SU-DHL-6 (cell line): ENCODE measurements around the gene PNMA8A.
A peak's percentile ranks its signal among the peaks of the same experiment; 100 is the strongest.

Experiments used
- H2AFZ ChIP-seq: fragments of 200-600 bp; sonication (generic); 2 replicates; pipeline ENCODE4 v1.6.1; 2014; ENCODE audit warnings: low read depth, mild to moderate bottlenecking, moderate library complexity, mixed read lengths, antibody characterized with exemption, low read length; ENCODE audit not compliant: severe bottlenecking
- H3F3A ChIP-seq: fragments of 200-600 bp; shearing (Covaris generic); 2 replicates; pipeline ENCODE4 v1.6.0; 2016; ENCODE audit warnings: antibody characterized with exemption, mild to moderate bottlenecking; ENCODE audit not compliant: insufficient read depth
- H3K27ac ChIP-seq: fragments of 200-600 bp; sonication (generic); 2 replicates; pipeline ENCODE4 v1.5.1; 2016; ENCODE audit warnings: low read depth, mild to moderate bottlenecking, low read length, moderate library complexity, mixed read lengths
- H3K27me3 ChIP-seq: fragments of 200-600 bp; sonication (generic), shearing (Covaris generic); 2 replicates; pipeline ENCODE4 v1.6.0; 2014; ENCODE audit warnings: mild to moderate bottlenecking, low read length
- H3K36me3 ChIP-seq: fragments of 200-600 bp; sonication (generic); 2 replicates; pipeline ENCODE4 v1.6.1; 2014; ENCODE audit warnings: mild to moderate bottlenecking, low read length, mixed read lengths
- H3K4me2 ChIP-seq: fragments of 300-600, 200-600 bp; shearing (Covaris generic), sonication (generic); 2 replicates; pipeline ENCODE4 v1.6.0; 2014; ENCODE audit warnings: low read length, low read depth, mild to moderate bottlenecking; ENCODE audit not compliant: poor library complexity, severe bottlenecking
- H3K4me3 ChIP-seq: fragments of 200-600 bp; sonication (generic); 2 replicates; pipeline ENCODE4 v1.5.1; 2014; ENCODE audit warnings: antibody characterized with exemption, low read length, mild to moderate bottlenecking, mixed read lengths; ENCODE audit not compliant: insufficient read depth, poor library complexity, severe bottlenecking
- H3K79me2 ChIP-seq: fragments of 200-600 bp; sonication (generic); 2 replicates; pipeline ENCODE4 v1.6.1; 2014; ENCODE audit warnings: mild to moderate bottlenecking, low read length, moderate library complexity; ENCODE audit not compliant: insufficient read depth
- H3K9ac ChIP-seq: fragments of 200-600 bp; sonication (generic); 2 replicates; pipeline ENCODE4 v1.7.0; 2014; ENCODE audit warnings: mild to moderate bottlenecking, low read length
- H3K9me2 ChIP-seq: fragments of 200-600 bp; sonication (generic); replicated peaks from 2 replicates; pipeline ENCODE4 v1.6.1; 2014; ENCODE audit warnings: low read length; ENCODE audit not compliant: insufficient read depth
- H3K9me3 ChIP-seq: fragments of 200-600 bp; sonication (generic); 2 replicates; pipeline ENCODE4 v1.6.1; 2014; ENCODE audit warnings: low read length, mixed read lengths; ENCODE audit not compliant: insufficient read depth
- H4K20me1 ChIP-seq: fragments of 200-600 bp; sonication (generic); 2 replicates; pipeline ENCODE4 v1.6.1; 2014; ENCODE audit warnings: low read depth, mild to moderate bottlenecking, antibody characterized with exemption, low read length, moderate library complexity, mixed read lengths
- CTCF ChIP-seq: fragments of 200-600 bp; sonication (generic); IDR thresholded peaks from one replicate; pipeline ENCODE4 v1.5.1; 2017; ENCODE audit warnings: antibody characterized with exemption, mild to moderate bottlenecking, low read length, moderate library complexity; ENCODE audit not compliant: insufficient read depth, poor library complexity, severe bottlenecking
- EZH2phosphoT487 ChIP-seq: fragments of 200-600 bp; sonication (generic), shearing (Covaris generic); conservative IDR thresholded peaks from 2 replicates; pipeline ENCODE4 v1.6.1; 2018; ENCODE audit warnings: mild to moderate bottlenecking, antibody characterized with exemption, low read length, moderate library complexity, mixed read lengths

Gene PNMA8A

GRCh38 chr19:46492841-46493235, 21.5 kb upstream of the PNMA8A start:
- no peaks in the 10 kb centered on the region for H3K36me3 ChIP-seq
- no peaks in the 10 kb centered on the region for H3K79me2 ChIP-seq
- no peak overlapping the region for H3K27ac ChIP-seq
- H3K9ac ChIP-seq: no peak overlapping the region
- H4K20me1 ChIP-seq: no peaks in the 10 kb centered on the region
- no peaks in the 10 kb centered on the region for H3F3A ChIP-seq
- H3K4me2 ChIP-seq: peak overlapping the region; percentile 7
- H3K9me2 ChIP-seq: no peaks in the 10 kb centered on the region
- H3K9me3 ChIP-seq: no peaks in the 10 kb centered on the region
- H3K4me3 ChIP-seq: no peak overlapping the region
- TF ChIP-seq CTCF (no peak), EZH2phosphoT487 (no peak)
- H3K27me3 ChIP-seq: no peaks in the 10 kb centered on the region
- H2AFZ ChIP-seq: no peak overlapping the region

- Histone ChIP-seq H3K9me3 (no peaks in the 10 kb centered on the region), H3K27me3 (no peaks in the 10 kb centered on the region), H3F3A (no peaks in the 10 kb centered on the region), H3K27ac (no peak overlapping the region), H3K9me2 (no peaks in the 10 kb centered on the region), H3K79me2 (no peaks in the 10 kb centered on the region), H3K4me2 (peak overlapping the region; percentile 7), H2AFZ (no peak overlapping the region), H3K4me3 (no peak overlapping the region), H3K36me3 (no peaks in the 10 kb centered on the region), H4K20me1 (no peaks in the 10 kb centered on the region), H3K9ac (no peak overlapping the region)
- TF ChIP-seq CTCF: no peak
These were observed 20.8 kb upstream of the PNMA8A start for GRCh38 chr19:46491975-46492682.

- H2AFZ ChIP-seq: no peak overlapping the region
- no peaks in the 10 kb centered on the region for H4K20me1 ChIP-seq
- H3K4me3 ChIP-seq: no peak overlapping the region
- no peak overlapping the region for H3K27ac ChIP-seq
- H3K4me2 ChIP-seq: no peak overlapping the region
- no peaks in the 10 kb centered on the region for H3K36me3 ChIP-seq
- no peaks in the 10 kb centered on the region for H3K9me2 ChIP-seq
- 0 out of 2 replicates have a peak, but pooled peaks cover 7% of the 10 kb centered on the region for H3F3A ChIP-seq
- no peaks in the 10 kb centered on the region for H3K79me2 ChIP-seq
- no peak overlapping the region for H3K9ac ChIP-seq
- no peaks in the 10 kb centered on the region for H3K27me3 ChIP-seq
- no peak for TF ChIP-seq EZH2phosphoT487
- TF ChIP-seq CTCF: no peak
- no peaks in the 10 kb centered on the region for H3K9me3 ChIP-seq
These were observed 19.4 kb upstream of the PNMA8A start for GRCh38 chr19:46490774-46491173.
